GM18951 (cell line): ENCODE results near the gene FOXK2.
"Not testable (repeated sequence)": the region's sequence is repeated elsewhere in the genome, so short reads cannot be mapped to it uniquely, and the experiment has no call there.

Experiments used
- POLR2A ChIP-seq: IDR thresholded peaks from 4 replicates; pipeline ENCODE4 v1.6.1; 2011; ENCODE audit warnings: mild to moderate bottlenecking; ENCODE audit not compliant: insufficient read length, insufficient read depth; ENCODE audit errors: extremely low read depth
- in situ Hi-C: fragments of 300-500 bp; cut with MboI; formaldehyde crosslinking; loops from one replicate; pipeline ENCODE4 v1.12.0; 2022; ENCODE audit warnings: low sequenced_read_pairs, mixed read lengths, inconsistent platforms; ENCODE audit not compliant: unreplicated experiment

FOXK2 gene

GRCh38 chr17:82570277-82570676, 50.7 kb downstream of the FOXK2 start:
- in situ Hi-C loops: no loop called here
- TF ChIP-seq POLR2A: no peak

- no peak for TF ChIP-seq POLR2A
- in situ Hi-C loops: no loop called here
These were observed 52.3 kb downstream of the FOXK2 start for GRCh38 chr17:82571855-82572254.

- in situ Hi-C loops: no loop called here
- no peak for TF ChIP-seq POLR2A
These were observed 54.5 kb downstream of the FOXK2 start for GRCh38 chr17:82574041-82574440.

GRCh38 chr17:82575581-82576221, 56.2 kb downstream of the FOXK2 start:
- in situ Hi-C loops: not testable (repeated sequence)

DNA sequence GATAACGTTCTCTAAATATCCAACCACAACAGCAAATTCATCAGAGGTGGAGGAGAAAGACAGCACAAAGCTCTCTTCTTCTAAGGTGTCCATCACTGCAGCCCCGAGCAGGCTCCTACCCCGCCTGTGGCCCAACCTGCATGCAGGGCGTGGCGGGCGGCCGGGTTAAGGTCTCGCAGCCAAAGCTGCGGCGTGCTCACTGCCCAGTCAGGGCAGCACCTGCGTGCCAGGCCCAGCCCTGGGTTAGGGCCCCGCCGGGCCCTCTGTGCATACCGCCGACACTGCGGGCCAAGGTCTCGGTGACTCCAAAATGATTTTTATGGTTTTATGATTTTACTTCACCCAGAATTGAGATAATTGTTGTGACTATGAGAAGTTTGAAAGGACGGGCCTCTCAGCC, 57.8 kb downstream of the FOXK2 start:
- TF ChIP-seq POLR2A: no peak

DNA sequence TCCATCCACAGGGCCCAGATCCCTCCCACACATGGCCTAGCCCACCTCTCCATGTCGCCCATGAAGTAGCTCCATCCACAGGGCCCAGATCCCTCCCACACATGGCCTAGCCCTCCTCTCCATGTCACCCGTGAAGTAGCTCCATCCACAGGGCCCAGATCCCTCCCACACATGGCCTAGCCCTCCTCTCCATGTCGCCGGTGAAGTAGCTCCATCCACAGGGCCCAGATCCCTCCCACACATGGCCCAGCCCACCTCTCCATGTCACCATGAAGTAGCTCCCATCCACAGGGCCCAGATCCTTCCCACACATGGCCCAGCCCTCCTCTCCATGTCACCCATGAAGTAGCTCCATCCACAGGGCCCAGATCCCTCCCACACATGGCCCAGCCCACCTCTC, 60.4 kb downstream of the FOXK2 start:
- in situ Hi-C loops: not testable (repeated sequence)

More for the DNA sequence above, 57.8 kb downstream of the FOXK2 start:
- in situ Hi-C loops: no loop called here

DNA sequence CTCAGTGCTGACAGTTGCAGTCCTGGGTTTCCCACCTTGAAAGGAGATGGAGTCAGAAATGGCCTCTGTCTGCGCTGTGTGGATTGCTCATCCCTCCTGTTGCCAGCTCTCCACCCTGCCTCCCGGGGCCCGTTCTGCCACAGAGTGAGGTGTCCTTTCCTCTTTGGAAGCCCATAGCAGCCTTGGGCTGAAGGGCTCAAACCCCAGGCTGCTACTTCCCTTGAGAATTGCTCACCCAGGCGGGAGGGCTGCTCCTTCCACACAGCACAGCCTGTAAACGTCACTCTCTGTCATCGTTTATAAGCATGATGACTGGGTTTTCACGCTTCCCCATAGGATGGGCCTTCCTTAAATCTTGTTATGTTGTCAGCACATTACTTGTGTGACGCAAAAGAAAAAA, 62.7 kb downstream of the FOXK2 start:
- in situ Hi-C loops: no loop called here
- TF ChIP-seq POLR2A: no peak

DNA sequence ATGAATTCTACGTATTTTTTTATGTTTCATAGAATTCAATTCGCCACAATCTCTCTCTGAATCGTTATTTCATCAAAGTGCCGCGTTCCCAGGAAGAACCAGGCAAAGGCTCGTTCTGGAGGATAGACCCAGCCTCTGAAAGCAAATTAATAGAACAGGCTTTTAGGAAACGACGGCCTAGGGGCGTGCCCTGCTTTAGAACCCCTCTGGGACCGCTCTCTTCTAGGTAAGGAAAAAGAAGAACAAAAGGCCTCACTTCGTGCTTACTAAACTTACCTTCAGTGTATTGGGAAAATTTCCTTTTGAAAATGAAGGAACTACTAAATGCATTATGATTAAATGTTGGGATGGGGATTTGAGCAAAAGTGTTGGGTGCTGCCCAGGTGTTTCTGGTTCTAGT, 63.2 kb downstream of the FOXK2 start:
- TF ChIP-seq POLR2A: no peak
- in situ Hi-C loops: no loop called here

DNA sequence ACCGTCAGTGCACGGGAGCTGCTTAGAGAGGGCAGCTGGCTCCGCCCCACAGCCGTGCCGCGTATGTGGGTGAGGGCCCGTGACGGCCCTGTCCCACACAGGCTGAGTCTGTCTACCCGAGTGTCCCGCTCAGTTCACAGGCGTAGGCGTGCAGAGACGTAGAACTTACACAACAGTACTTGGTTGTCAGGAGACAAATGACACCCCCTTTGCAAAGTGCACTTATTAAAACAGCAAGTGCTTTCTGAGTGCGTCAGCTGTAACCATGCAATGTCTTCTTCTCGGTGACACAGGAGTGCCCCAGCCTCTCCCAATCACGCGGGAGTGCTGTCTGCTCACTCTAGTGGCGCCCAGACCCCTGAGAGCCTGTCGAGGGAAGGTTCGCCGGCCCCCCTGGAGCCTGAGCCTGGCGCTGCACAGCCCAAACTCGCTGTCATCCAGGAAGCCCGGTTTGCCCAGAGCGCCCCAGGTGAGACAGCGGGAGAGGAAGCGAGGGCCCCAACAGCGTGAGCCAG, 64.2 kb downstream of the FOXK2 start:
- in situ Hi-C loops: no loop called here
- TF ChIP-seq POLR2A: no peak

DNA sequence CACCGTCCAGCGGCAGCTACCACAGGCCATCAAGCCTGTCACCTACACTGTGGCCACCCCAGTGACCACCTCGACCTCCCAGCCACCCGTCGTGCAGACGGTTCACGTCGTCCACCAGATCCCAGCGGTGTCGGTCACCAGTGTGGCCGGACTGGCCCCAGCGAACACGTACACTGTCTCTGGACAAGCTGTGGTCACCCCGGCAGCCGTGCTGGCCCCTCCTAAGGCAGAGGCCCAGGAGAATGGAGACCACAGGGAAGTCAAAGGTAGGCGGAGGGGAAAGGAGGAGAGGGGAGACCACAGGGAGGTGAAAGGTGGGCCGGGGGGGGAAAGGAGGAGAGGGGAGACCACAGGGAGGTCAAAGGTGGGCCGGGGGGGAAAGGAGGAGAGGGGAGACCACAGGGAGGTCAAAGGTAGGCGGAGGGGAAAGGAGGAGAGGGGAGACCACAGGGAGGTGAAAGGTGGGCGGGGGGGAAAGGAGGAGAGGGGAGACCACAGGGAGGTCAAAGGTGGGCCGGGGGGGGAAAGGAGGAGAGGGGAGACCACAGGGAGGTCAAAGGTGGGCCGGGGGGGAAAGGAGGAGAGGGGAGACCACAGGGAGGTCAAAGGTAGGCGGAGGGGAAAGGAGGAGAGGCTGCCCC, 66.5 kb downstream of the FOXK2 start:
- in situ Hi-C loops: not testable (repeated sequence)

DNA sequence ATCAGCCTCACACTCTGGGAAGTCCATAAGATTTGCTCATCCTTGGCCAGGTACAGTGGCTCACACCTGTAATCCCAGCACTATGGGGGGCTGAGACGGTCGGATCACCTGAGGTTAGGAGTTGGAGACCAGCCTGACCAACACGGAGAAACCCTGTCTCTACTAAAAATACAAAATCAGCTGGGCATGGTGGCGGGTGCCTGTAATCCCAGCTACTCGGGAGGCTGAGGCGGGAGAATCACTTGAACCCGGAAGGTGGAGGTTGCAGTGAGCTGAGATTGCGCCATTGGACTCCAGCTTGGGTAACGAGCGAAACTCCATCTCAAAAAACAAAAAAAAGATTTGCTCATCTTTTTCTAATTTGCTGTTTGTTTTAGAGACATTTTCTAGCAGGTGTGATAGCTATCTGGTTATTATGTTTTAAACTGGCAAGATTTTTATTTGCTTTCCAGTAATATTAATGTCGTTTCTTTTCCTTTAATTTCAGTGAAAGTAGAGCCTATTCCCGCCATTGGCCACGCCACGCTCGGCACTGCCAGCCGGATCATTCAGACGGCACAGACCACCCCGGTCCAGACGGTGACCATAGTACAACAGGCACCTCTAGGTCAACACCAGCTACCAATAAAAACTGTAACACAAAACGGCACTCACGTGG, 67.2 kb downstream of the FOXK2 start:
- in situ Hi-C loops: no loop called here
- no peak for TF ChIP-seq POLR2A

- in situ Hi-C loops: no loop called here
- TF ChIP-seq POLR2A: no peak
These were observed 67.9 kb downstream of the FOXK2 start for GRCh38 chr17:82587234-82588086.

DNA sequence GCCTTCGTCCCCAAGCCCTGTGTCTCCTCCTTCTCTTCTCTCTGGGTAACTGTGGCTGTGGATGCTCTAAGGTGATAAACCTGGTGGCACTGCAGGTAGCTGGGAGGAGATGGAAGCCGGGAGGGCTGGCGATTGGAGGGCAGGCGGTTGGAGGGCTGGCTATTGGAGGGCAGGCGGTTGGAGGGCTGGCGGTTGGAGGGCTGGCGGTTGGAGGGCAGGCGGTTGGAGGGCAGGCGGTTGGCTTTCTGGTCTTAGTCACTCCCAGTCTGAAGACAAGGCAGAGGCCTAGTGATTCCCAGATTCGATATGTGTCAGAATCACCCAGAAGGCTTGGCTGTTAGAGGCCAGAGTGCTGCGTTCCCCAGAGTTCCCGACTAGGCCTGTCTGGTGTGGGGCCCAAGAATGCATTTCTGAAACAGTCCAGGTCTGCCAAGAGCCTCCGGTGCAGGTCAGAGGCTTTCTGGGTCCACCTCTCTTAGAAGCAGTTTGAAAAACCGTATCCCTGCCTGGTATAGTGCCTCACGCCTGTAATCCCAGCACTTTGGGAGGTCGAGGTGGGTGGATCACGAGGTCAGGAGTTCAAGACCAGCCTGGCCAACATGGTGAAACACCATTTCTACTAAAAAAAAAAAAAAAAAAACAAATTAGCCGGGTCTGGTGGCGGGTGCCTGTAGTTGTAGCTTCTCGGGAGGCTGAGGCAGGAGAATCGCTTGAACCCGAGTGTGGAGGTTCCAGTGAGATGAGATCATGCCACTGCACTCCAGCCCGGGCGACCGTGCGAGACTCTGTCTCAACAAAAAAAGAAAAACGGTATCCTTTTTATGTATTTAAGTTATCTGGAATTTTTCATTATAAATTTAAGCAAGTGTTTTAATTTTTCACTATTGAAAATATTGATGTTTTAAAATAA, 69.0 kb downstream of the FOXK2 start:
- no peak for TF ChIP-seq POLR2A
- in situ Hi-C loops: no loop called here

- TF ChIP-seq POLR2A: no peak
- in situ Hi-C loops: no loop called here
These were observed 70.3 kb downstream of the FOXK2 start for GRCh38 chr17:82589851-82590180.
